Posterior cingulate gyrus (tissue), 11 donors: ENCODE data around the gene STXBP4.

ENCODE experiments used
- DNase-seq, 10 donors: peaks; one replicate each; pipeline versions ENCODE4 v3.0.0 to v3.0.0-alpha.2; 2020 to 2021; ENCODE audit warnings: mixed read lengths in 3 of 10
- intact Hi-C: fragments of 100-400 bp; cut with DNase I; formaldehyde crosslinking; loops from one replicate; pipeline ENCODE4 v1.15.1; 2023

The STXBP4 gene

GRCh38 chr17:55163408-55163807 lies 194.8 kb downstream of the STXBP4 start:
- intact Hi-C loops = no loop called here
- DNase-seq = no peak

GRCh38 chr17:55166506-55166905 lies 197.9 kb downstream of the STXBP4 start:
- no peak for DNase-seq
- intact Hi-C loops = no loop called here

- DNase-seq = no peak
- intact Hi-C loops = no loop called here
Observed at GRCh38 chr17:55167024-55167725, 198.6 kb downstream of the STXBP4 start.

- intact Hi-C loops = no loop called here
Observed at GRCh38 chr17:55168958-55169687, 200.6 kb downstream of the STXBP4 start.

GRCh38 chr17:55171634-55172328 lies 203.2 kb downstream of the STXBP4 start:
- intact Hi-C loops = no loop called here
- no peak for DNase-seq

More at GRCh38 chr17:55168958-55169687, 200.6 kb downstream of the STXBP4 start:
- DNase-seq = no peak

GRCh38 chr17:55172612-55173011 lies 204.0 kb downstream of the STXBP4 start:
- no peak for DNase-seq
- intact Hi-C loops = no loop called here

- intact Hi-C loops = no loop called here
- DNase-seq = no peak
Observed at GRCh38 chr17:55174133-55174532, 205.6 kb downstream of the STXBP4 start.

- no peak for DNase-seq
- intact Hi-C loops = no loop called here
Observed at GRCh38 chr17:55175788-55176427, 207.3 kb downstream of the STXBP4 start.

- DNase-seq = no peak
- intact Hi-C loops = no loop called here
Observed at GRCh38 chr17:55177159-55177854, 208.7 kb downstream of the STXBP4 start.

- no peak for DNase-seq
- intact Hi-C loops = no loop called here
Observed at GRCh38 chr17:55177855-55178217, 209.3 kb downstream of the STXBP4 start.

GRCh38 chr17:55186937-55187770 lies 218.6 kb downstream of the STXBP4 start:
- intact Hi-C loops = no loop called here
- no peak for DNase-seq

GRCh38 chr17:55190748-55191147 lies 222.2 kb downstream of the STXBP4 start:
- intact Hi-C loops = no loop called here
- no peak for DNase-seq

GRCh38 chr17:55198690-55199370 lies 230.3 kb downstream of the STXBP4 start:
- intact Hi-C loops = no loop called here

GRCh38 chr17:55200904-55201303 lies 232.3 kb downstream of the STXBP4 start:
- no peak for DNase-seq
- intact Hi-C loops = no loop called here

More at GRCh38 chr17:55198690-55199370, 230.3 kb downstream of the STXBP4 start:
- no peak for DNase-seq

GRCh38 chr17:55201308-55201932 lies 232.9 kb downstream of the STXBP4 start:
- DNase-seq = no peak

GRCh38 chr17:55202896-55203295 lies 234.3 kb downstream of the STXBP4 start:
- intact Hi-C loops = no loop called here
- DNase-seq = no peak

More at GRCh38 chr17:55201308-55201932, 232.9 kb downstream of the STXBP4 start:
- intact Hi-C loops = no loop called here

GRCh38 chr17:55208078-55208812 lies 239.7 kb downstream of the STXBP4 start:
- intact Hi-C loops = no loop called here
- DNase-seq = no peak

GRCh38 chr17:55210292-55210691 lies 241.7 kb downstream of the STXBP4 start:
- intact Hi-C loops = no loop called here
- DNase-seq = no peak
